Erythroblast (primary cell): ENCODE data around the gene LPAR3.

ENCODE experiments used
- GATA1 ChIP-seq: IDR thresholded peaks from 2 replicates; pipeline ENCODE4 v1.6.1; 2011; ENCODE audit warnings: low read depth, mild to moderate bottlenecking, control low read depth, low read length, moderate library complexity
- POLR2A ChIP-seq: IDR thresholded peaks from 2 replicates; pipeline ENCODE4 v1.6.1; 2011; ENCODE audit warnings: mild to moderate bottlenecking, low read length

GRCh38 chr1:84861516-84861915, 31.5 kb downstream of the LPAR3 start:
- no peak for TF ChIP-seq POLR2A
- TF ChIP-seq GATA1: no peak
